ENCODE results near the gene GSTA1.
"Not testable (repeated sequence)": the region's sequence is repeated elsewhere in the genome, so short reads cannot be mapped to it uniquely, and the experiment has no call there.

Gene GSTA1

GRCh38 chr6:52757651-52758338 is 45.8 kb downstream of the GSTA1 start:
- DNase-seq (ENCODE audit: low read depth in 2 of 2) = not testable (repeated sequence)

- DNase-seq (ENCODE audit: low read depth in 2 of 2) = no peak
These were observed 49.2 kb downstream of the GSTA1 start for GRCh38 chr6:52754443-52754842.

- not testable (repeated sequence) for DNase-seq (ENCODE audit: low read depth in 2 of 2)
These were observed 50.5 kb downstream of the GSTA1 start for GRCh38 chr6:52753137-52753536.

GRCh38 chr6:52752310-52752709 is 51.3 kb downstream of the GSTA1 start:
- DNase-seq (ENCODE audit: low read depth in 2 of 2) = no peak

- DNase-seq (ENCODE audit: low read depth in 2 of 2) = no peak
These were observed 54.0 kb downstream of the GSTA1 start for GRCh38 chr6:52749556-52750152.

GRCh38 chr6:52747301-52747700 is 56.3 kb downstream of the GSTA1 start:
- not testable (repeated sequence) for DNase-seq (ENCODE audit: low read depth in 2 of 2)

- DNase-seq (ENCODE audit: low read depth in 2 of 2) = no peak
These were observed 57.4 kb downstream of the GSTA1 start for GRCh38 chr6:52746213-52746612.

- DNase-seq (ENCODE audit: low read depth in 2 of 2) = no peak
These were observed 57.8 kb downstream of the GSTA1 start for GRCh38 chr6:52745764-52746201.

GRCh38 chr6:52741872-52742271 is 61.7 kb downstream of the GSTA1 start:
- no peak for DNase-seq (ENCODE audit: low read depth in 2 of 2)
